ENCODE results near the gene SOAT1. TPM values are rescaled to one million over a fixed set of nuclear protein-coding genes. Genes with fewer than 3 reads are reported as not detected.

SOAT1 gene
- total RNA-seq, 6 donors from 2014 or later, result 14.6 to 95.6 (median 34.3) TPM

DNA sequence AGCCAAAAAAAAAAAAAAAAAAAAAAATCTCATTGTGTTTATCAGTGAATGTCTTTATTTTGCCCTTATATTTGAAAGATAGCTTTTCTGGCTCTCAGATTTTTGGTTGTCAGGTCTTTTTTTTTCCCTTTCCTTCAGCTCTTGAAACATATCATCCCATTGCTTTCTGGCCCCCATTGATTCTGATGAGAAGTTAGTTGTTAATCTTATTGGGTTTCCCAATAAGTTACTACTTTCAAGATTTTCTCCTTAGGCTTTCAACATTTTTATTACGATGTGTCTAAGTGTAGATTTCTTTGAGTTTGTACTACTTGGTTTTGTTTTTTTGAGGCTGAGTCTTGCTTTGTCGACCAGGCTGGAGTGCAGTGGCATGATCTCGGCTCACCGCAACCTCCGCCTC is 14.7 kb upstream of the SOAT1 start:
- no peak for ATAC-seq (ENCODE audit: low FRiP score in 2 of 2)
- Histone ChIP-seq H3K27ac (no peak overlapping the region), H3K4me3 (no peak overlapping the region), H3K9me3 (peaks cover 0 to 6% (median 4%) of the 10 kb centered on the region in 4 donors), H3K36me3 (no peaks in the 10 kb centered on the region), H3K4me1 (no peaks in the 10 kb centered on the region), H3K27me3 (no peaks in the 10 kb centered on the region)
- DNase-seq, result no peak
- TF ChIP-seq EP300 (IDR thresholded peaks at IDR 0.05) (no peak), CTCF (IDR thresholded peaks at IDR 0.05) (no peak), POLR2AphosphoS5 (IDR thresholded peaks at IDR 0.05) (no peak), POLR2A (IDR thresholded peaks at IDR 0.05) (no peak)
- 94 to 98% methylated on average over 5 of the region's 5 CpGs for WGBS, 2 donors

- DNase-seq (no peak), ATAC-seq (ENCODE audit: low FRiP score in 2 of 2) (no peak)
- Histone ChIP-seq H3K9me3 (peaks cover 0 to 5% (median 4%) of the 10 kb centered on the region in 4 donors), H3K27ac (no peak overlapping the region), H3K36me3 (no peaks in the 10 kb centered on the region), H3K27me3 (no peaks in the 10 kb centered on the region), H3K4me1 (peaks cover 0 to 7% (median 2%) of the 10 kb centered on the region in 4 donors), H3K4me3 (no peak overlapping the region)
- TF ChIP-seq POLR2A (IDR thresholded peaks at IDR 0.05), result no peak
- no peak for TF ChIP-seq POLR2AphosphoS5 (IDR thresholded peaks at IDR 0.05)
- no peak for TF ChIP-seq EP300 (IDR thresholded peaks at IDR 0.05)
- no peak for TF ChIP-seq CTCF (IDR thresholded peaks at IDR 0.05)
- 73 to 78% methylated on average over 2 of the region's 2 CpGs for WGBS, 2 donors
Observed at GRCh38 chr1:179283992-179284391, 9.6 kb upstream of the SOAT1 start.

- DNase-seq (no peak), ATAC-seq (ENCODE audit: low FRiP score in 2 of 2) (no peak)
- Histone ChIP-seq H3K27ac (peak overlapping the region in 2 of 4 donors; percentile 18 to 53), H3K9me3 (no peaks in the 10 kb centered on the region), H3K27me3 (no peaks in the 10 kb centered on the region), H3K36me3 (no peaks in the 10 kb centered on the region), H3K4me1 (peaks cover 1 to 11% (median 6%) of the 10 kb centered on the region in 4 donors), H3K4me3 (no peak overlapping the region)
- TF ChIP-seq POLR2AphosphoS5 (IDR thresholded peaks at IDR 0.05) (no peak), CTCF (IDR thresholded peaks at IDR 0.05) (no peak)
- WGBS, 2 donors, result 66 to 72% methylated on average over 6 of the region's 6 CpGs
Observed at GRCh38 chr1:179287946-179288345, 5.7 kb upstream of the SOAT1 start.

DNA sequence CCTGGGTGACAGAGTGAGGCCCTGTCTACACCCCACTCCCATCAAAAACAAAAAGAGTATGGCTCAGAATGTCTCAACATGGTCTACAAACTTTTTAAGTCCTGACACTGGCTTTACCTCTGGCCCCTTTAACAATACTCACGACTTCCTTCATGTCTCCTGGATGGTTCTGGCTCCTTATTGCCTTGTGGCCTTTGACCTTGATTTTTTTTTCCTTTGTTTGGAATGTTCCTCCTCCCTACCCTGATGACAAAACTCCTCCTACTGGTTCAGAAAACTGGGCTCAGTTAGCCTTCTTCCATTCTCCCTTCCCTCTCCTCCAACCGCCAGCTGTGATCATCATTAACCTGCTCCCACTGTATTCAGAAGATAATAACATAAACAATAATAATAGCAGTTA is 4.6 kb upstream of the SOAT1 start:
- Histone ChIP-seq H3K36me3 (no peaks in the 10 kb centered on the region), H3K27ac (no peak overlapping the region), H3K4me3 (no peak overlapping the region), H3K27me3 (no peaks in the 10 kb centered on the region), H3K9me3 (no peaks in the 10 kb centered on the region), H3K4me1 (peaks cover 5 to 15% (median 7%) of the 10 kb centered on the region in 4 donors)
- TF ChIP-seq EP300 (IDR thresholded peaks at IDR 0.05) (no peak), POLR2AphosphoS5 (IDR thresholded peaks at IDR 0.05) (no peak), CTCF (IDR thresholded peaks at IDR 0.05) (no peak), POLR2A (IDR thresholded peaks at IDR 0.05) (no peak)
- 72 to 77% methylated on average over 2 of the region's 2 CpGs for WGBS, 2 donors
- no peak for DNase-seq
- ATAC-seq (ENCODE audit: low FRiP score in 2 of 2), result no peak

- Histone ChIP-seq H3K36me3 (no peaks in the 10 kb centered on the region), H3K9me3 (no peaks in the 10 kb centered on the region), H3K4me1 (peaks cover 16 to 38% (median 26%) of the 10 kb centered on the region in 4 donors), H3K27me3 (no peaks in the 10 kb centered on the region), H3K4me3 (peak overlapping the region in 3 of 4 donors; percentile 70 to 84 (median 82)), H3K27ac (peak overlapping the region; percentile 32 to 96 (median 93))
- ATAC-seq (ENCODE audit: low FRiP score in 2 of 2), result no peak
- TF ChIP-seq POLR2AphosphoS5 (IDR thresholded peaks at IDR 0.05) (no peak), EP300 (IDR thresholded peaks at IDR 0.05) (no peak), CTCF (IDR thresholded peaks at IDR 0.05) (no peak)
- WGBS, 2 donors, result 87 to 100% methylated on average over 2 of the region's 2 CpGs
- no peak for DNase-seq
Observed at GRCh38 chr1:179295164-179295755, 1.7 kb downstream of the SOAT1 start.
